AG20443 (cell line): ENCODE results near the gene FILIP1L.
A peak's percentile ranks its signal among the peaks of the same experiment; 100 is the strongest.

Experiments used
- DNase-seq: peaks from one replicate; pipeline ENCODE4 v3.0.0; 2012; ENCODE audit warnings: low spot score, mixed read lengths

Gene FILIP1L

GRCh38 chr3:99972380-99973104 lies 141.8 kb downstream of the FILIP1L start:
- no peak for DNase-seq

GRCh38 chr3:99971761-99972160 lies 142.5 kb downstream of the FILIP1L start:
- DNase-seq: no peak

GRCh38 chr3:99970198-99970597 lies 144.1 kb downstream of the FILIP1L start:
- no peak for DNase-seq

- DNase-seq: no peak
Observed at GRCh38 chr3:99969136-99969535, 145.2 kb downstream of the FILIP1L start.

- DNase-seq: no peak
Observed at GRCh38 chr3:99967796-99968195, 146.5 kb downstream of the FILIP1L start.

GRCh38 chr3:99966662-99967416 lies 147.5 kb downstream of the FILIP1L start:
- DNase-seq: peak; percentile 34

GRCh38 chr3:99965681-99966408 lies 148.5 kb downstream of the FILIP1L start:
- DNase-seq: no peak

- DNase-seq: no peak
Observed at GRCh38 chr3:99965077-99965476, 149.2 kb downstream of the FILIP1L start.

- DNase-seq: peak; percentile 53
Observed at GRCh38 chr3:99962703-99963102, 151.6 kb downstream of the FILIP1L start.

GRCh38 chr3:99961756-99962515 lies 152.4 kb downstream of the FILIP1L start:
- DNase-seq: no peak

- DNase-seq: no peak
Observed at GRCh38 chr3:99960941-99961340, 153.4 kb downstream of the FILIP1L start.

- DNase-seq: no peak
Observed at GRCh38 chr3:99960123-99960878, 154.0 kb downstream of the FILIP1L start.

GRCh38 chr3:99958222-99958912 lies 155.9 kb downstream of the FILIP1L start:
- DNase-seq: no peak

GRCh38 chr3:99957151-99957796 lies 157.0 kb downstream of the FILIP1L start:
- DNase-seq: no peak

- DNase-seq: no peak
Observed at GRCh38 chr3:99955773-99956562, 158.3 kb downstream of the FILIP1L start.

GRCh38 chr3:99954914-99955644 lies 159.2 kb downstream of the FILIP1L start:
- DNase-seq: no peak

GRCh38 chr3:99953596-99953995 lies 160.7 kb downstream of the FILIP1L start:
- no peak for DNase-seq

GRCh38 chr3:99952306-99952705 lies 162.0 kb downstream of the FILIP1L start:
- DNase-seq: peak; percentile 55

- DNase-seq: no peak
Observed at GRCh38 chr3:99951701-99952100, 162.6 kb downstream of the FILIP1L start.
